Measurements from ENCODE around the gene CAPN5.

Gene CAPN5

DNA sequence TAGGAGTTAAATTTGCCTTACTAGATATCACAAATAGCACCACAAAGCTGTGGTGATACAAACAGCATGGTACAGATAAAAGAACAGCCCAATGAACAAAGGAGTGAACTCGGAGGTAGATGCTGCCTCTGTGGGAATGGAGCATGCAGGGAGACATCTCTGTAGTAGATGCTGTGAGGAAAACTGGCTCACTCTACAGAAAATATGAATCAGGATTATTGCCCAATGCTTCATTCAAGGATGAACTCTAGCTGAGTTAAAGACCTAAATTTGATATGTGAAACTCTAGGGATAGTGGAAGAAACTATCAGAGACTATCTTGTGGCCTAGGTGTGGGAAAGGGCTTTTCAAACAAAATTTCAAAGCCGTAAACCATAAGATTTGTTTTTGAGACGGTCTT is 15.3 kb upstream of the CAPN5 start:
- TF ChIP-seq, protein P1, sequence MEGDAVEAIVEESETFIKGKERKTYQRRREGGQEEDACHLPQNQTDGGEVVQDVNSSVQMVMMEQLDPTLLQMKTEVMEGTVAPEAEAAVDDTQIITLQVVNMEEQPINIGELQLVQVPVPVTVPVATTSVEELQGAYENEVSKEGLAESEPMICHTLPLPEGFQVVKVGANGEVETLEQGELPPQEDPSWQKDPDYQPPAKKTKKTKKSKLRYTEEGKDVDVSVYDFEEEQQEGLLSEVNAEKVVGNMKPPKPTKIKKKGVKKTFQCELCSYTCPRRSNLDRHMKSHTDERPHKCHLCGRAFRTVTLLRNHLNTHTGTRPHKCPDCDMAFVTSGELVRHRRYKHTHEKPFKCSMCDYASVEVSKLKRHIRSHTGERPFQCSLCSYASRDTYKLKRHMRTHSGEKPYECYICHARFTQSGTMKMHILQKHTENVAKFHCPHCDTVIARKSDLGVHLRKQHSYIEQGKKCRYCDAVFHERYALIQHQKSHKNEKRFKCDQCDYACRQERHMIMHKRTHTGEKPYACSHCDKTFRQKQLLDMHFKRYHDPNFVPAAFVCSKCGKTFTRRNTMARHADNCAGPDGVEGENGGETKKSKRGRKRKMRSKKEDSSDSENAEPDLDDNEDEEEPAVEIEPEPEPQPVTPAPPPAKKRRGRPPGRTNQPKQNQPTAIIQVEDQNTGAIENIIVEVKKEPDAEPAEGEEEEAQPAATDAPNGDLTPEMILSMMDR (IDR thresholded peaks at IDR 0.05), result no peak
- TF ChIP-seq ZFX (IDR thresholded peaks at IDR 0.05; ENCODE audit: borderline replicate concordance), result no peak
- no peak overlapping the region for H3K27ac ChIP-seq

- no peak overlapping the region for H3K27ac ChIP-seq
- TF ChIP-seq, protein P1 (IDR thresholded peaks at IDR 0.05), result no peak
- TF ChIP-seq ZFX (IDR thresholded peaks at IDR 0.05; ENCODE audit: borderline replicate concordance), result no peak
Observed at GRCh38 chr11:77052518-77052917, 14.3 kb upstream of the CAPN5 start.

DNA sequence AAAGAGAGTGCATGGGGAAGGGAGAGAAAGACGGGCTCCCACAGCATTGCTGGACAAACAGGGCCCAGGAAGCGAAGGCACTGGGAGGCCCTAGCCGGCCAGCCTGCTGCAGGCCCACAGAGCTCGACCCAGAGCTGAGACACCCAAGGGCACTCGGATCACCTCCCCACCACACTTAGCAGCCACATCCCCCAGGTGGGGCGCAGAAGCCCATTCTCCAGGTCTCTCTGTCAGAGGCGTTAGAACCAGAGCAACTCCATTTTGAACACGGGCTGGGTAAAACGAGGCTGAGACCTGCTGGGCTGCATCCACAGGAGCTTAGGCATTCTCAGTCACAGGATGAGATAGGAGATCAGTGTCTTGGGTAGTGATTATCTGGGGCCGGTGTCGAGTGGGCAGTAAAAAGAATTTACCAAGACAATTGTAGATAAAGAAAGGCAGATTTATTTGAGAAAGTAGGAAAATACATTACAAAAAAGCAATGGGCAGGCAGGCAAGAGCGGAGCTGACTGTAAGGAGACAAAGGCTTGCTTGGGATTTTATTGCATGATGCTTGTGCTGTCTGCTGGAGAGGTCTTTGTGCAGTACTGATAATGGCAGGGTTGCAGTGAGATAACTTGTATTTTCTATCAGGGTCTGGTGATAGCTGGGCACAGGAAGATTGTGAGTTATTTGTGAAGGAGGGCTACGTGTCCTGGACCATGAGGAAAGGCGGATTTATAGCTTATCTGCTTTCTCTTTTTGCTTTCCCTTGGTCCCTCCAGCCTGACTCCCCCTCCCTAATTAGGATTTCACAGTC is 13.4 kb upstream of the CAPN5 start:
- TF ChIP-seq ZFX (IDR thresholded peaks at IDR 0.05; ENCODE audit: borderline replicate concordance), result no peak
- TF ChIP-seq, protein P1 (IDR thresholded peaks at IDR 0.05), result no peak
- H3K27ac ChIP-seq, result no peak overlapping the region

- TF ChIP-seq ZFX (IDR thresholded peaks at IDR 0.05; ENCODE audit: borderline replicate concordance), result no peak
- TF ChIP-seq, protein P1 (IDR thresholded peaks at IDR 0.05), result no peak
- no peak overlapping the region for H3K27ac ChIP-seq
Observed at GRCh38 chr11:77054084-77054483, 12.7 kb upstream of the CAPN5 start.

DNA sequence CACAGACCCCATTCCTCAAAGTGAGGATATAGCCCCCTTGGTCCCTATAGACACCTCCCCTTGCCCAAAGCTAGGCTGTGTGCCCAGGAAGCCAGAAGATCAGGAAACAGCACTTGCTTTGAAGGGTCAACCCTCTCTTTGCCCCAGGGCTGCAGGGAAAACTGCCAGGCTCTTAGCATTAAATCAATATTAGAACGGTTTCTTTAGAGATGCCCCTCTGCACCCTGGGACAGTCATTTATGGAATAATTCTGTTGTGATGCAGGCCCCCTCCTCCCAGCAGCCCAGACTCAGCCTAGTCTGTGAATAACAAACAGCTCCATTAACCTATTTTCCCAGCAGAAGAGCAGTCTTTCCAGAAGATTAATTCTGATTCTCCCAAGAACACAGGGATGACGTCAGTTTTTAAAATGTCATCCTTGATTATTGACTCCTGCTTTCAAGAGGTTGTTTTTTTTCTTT is 11.6 kb upstream of the CAPN5 start:
- TF ChIP-seq, protein P1 (IDR thresholded peaks at IDR 0.05), result no peak
- TF ChIP-seq ZFX (IDR thresholded peaks at IDR 0.05; ENCODE audit: borderline replicate concordance), result no peak
- H3K27ac ChIP-seq, result no peak overlapping the region

GRCh38 chr11:77055913-77056312 is 10.9 kb upstream of the CAPN5 start:
- TF ChIP-seq, protein P1 (IDR thresholded peaks at IDR 0.05), result no peak
- no peak for TF ChIP-seq ZFX (IDR thresholded peaks at IDR 0.05; ENCODE audit: borderline replicate concordance)

GRCh38 chr11:77056814-77057402 is 9.9 kb upstream of the CAPN5 start:
- no peak overlapping the region for H3K27ac ChIP-seq
- TF ChIP-seq ZFX (IDR thresholded peaks at IDR 0.05; ENCODE audit: borderline replicate concordance), result no peak
- TF ChIP-seq, protein P1 (IDR thresholded peaks at IDR 0.05), result no peak

More at GRCh38 chr11:77055913-77056312, 10.9 kb upstream of the CAPN5 start:
- H3K27ac ChIP-seq, result no peak overlapping the region
